Heart left ventricle (tissue), 16 donors: Measurements from ENCODE around the gene ZNF106. TPM values are rescaled to one million over a fixed set of nuclear protein-coding genes. Genes with fewer than 3 reads are reported as not detected.

Source experiments
- ATAC-seq, 4 donors: fragments of 200-7000 bp; cut with Tn5 transposase; one replicate each; pipeline ENCODE4 v1.9.1; 2020 to 2022; ENCODE audit warnings: moderate library complexity in 4 of 4, mild to moderate bottlenecking in 3 of 4, moderate number of reproducible peaks in 1 of 4
- DNase-seq, 5 donors: peaks; one replicate each; pipeline ENCODE4 v3.0.0-alpha.2; 2020
- H3K27ac ChIP-seq, 12 donors: fragments of 200-600 bp; sonication (generic) in 4 of 12; one replicate each; pipeline versions ENCODE4 v1.5.0 to v1.8.0; 2016 to 2022; ENCODE audit warnings: mild to moderate bottlenecking in 2 of 12
- H3K27me3 ChIP-seq, 9 donors: fragments of 200-600 bp; sonication (generic) in 2 of 9; one replicate each; pipeline versions ENCODE4 v1.5.1 to v1.8.0; 2016 to 2022; ENCODE audit warnings: mild to moderate bottlenecking in 3 of 9
- H3K36me3 ChIP-seq, 9 donors: fragments of 200-600 bp; sonication (generic) in 2 of 9; one replicate each; pipeline versions ENCODE4 v1.5.0 to v1.8.0; 2018 to 2022; ENCODE audit warnings: mild to moderate bottlenecking in 2 of 9
- H3K4me1 ChIP-seq, 12 donors: fragments of 200-600 bp; sonication (generic) in 4 of 12; one replicate each; pipeline versions ENCODE4 v1.5.0 to v1.8.0; 2016 to 2022; ENCODE audit warnings: mild to moderate bottlenecking in 3 of 12
- H3K4me3 ChIP-seq, 12 donors: fragments of 200-600 bp; sonication (generic) in 4 of 12; one replicate each; pipeline versions ENCODE4 v1.5.0 to v1.8.0; 2017 to 2022; ENCODE audit warnings: mild to moderate bottlenecking in 9 of 12, moderate library complexity in 4 of 12
- H3K9me3 ChIP-seq, 12 donors: fragments of 200-600 bp; sonication (generic) in 4 of 12; one replicate each; pipeline versions ENCODE4 v1.5.0 to v1.8.0; 2016 to 2022; ENCODE audit warnings: mild to moderate bottlenecking in 1 of 12
- POLR2A ChIP-seq, 2 donors: fragments of 450-650 bp; IDR thresholded peaks; one replicate each; pipeline ENCODE4 v1.6.1; 2017; ENCODE audit warnings: antibody characterized with exemption in 2 of 2, mild to moderate bottlenecking in 2 of 2, moderate library complexity in 2 of 2
- WGBS, 4 donors: extraction: QIAGEN DNeasy Blood & Tissue Kit in 2 of 4; methylation state at CpG; one replicate each; pipeline versions ENCODE4 v1.1.5 to v1.1.7; 2013 to 2018; 5-methylcytosine and 5-hydroxymethylcytosine counted together
- intact Hi-C, 10 donors: fragments of 100-400 bp; cut with DNase I; formaldehyde crosslinking; loops; one replicate each; pipeline versions ENCODE4 v1.11.1 to v1.14.2; 2022
- polyA plus RNA-seq, 2 donors: library from polyadenylated mRNA; stranded (reverse); fragments of 200-250 nt; gene quantifications; one replicate each; pipeline ENCODE4 v1.2.3, GENCODE V29; 2013
- total RNA-seq, 9 donors: library from RNA; depleted of rRNA in 2 of 9; stranded (reverse); fragments of >200 nt in 2 of 9; fragmentation: NEBNext Ultra II Directional in 3 of 9; extraction: Animal tissue kit (Norgen Biotek cat#: 25700) in 3 of 9; gene quantifications; one replicate each; pipeline versions ENCODE4 v1.1.0 to v1.2.4, GENCODE V29; 2016 to 2023
- TF ChIP-seq, protein P1 (sequence below), 12 donors: fragments of 200-600 bp; sonication (generic) in 4 of 12; IDR thresholded peaks; one replicate each; pipeline versions ENCODE4 v1.5.0 to v1.8.0; 2018 to 2022; ENCODE audit warnings: antibody characterized with exemption in 12 of 12, mild to moderate bottlenecking in 5 of 12
- donor health status: ischemic (EF 13 %, LVEDD 7.1; RV severe dilation, severe dysfunction).
- donor health status: healthy with polysubstance abuse.
- donor health status: DM: no; HTN: yes; CAD: no.
- donor health status: DM: no; HTN: no; CAD: no.
- donor health status: ischemic (EF 25% LVEDD 6.9; RV normal size, moderate dysfunction).
- donor health status: ischemic (EF 25% LVEDD 5.7; RV mildly dilated, moderate dysfunction).
- donor health status: healthy.
- donor health status: DM: yes; HTN: yes; CAD: no.
- donor health status: ischemic (EF 35%, LVEDD 5.7; RV mildly dilated, moderate dysfunction).
- donor health status: nonischemic (EF 11% LVEDD 7.7; RV severe dilation, severe dysfunction).
- donor health status: DM: yes; HTN: yes; CAD: no.
- donor health status: PGD.
- donor health status: ischemic (EF 29% LVEDD 5.4; RV normal size, mild dysfunction).
- donor health status: nonischemic (EF 23%, LVEDD 6.1; RV moderate dilation, normal function).

Gene ZNF106
- total and polyA plus RNA-seq, 11 donors = 135 to 999 (median 705) TPM

DNA sequence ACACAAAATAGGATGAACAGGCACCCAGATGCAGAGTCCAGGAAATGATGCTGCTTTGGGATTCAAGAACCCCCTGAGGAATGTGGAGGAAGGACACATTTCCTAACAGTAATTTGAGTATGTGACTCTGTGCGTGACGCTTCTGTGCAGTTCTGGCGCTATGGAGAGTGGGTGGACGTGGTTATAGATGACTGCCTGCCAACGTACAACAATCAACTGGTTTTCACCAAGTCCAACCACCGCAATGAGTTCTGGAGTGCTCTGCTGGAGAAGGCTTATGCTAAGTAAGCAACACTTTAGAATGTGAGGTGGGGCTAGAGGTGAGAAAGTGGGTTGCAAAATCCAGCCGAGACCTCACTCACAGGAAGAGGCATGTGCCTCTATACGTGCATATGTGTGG, 103.3 kb downstream of the ZNF106 start:
- intact Hi-C loops = loop anchor here in 1 of 10 donors (10.0 kb wide), 1 partner anchor 113 kb away; the partner anchor contains the start of genes GANC and TMEM87A
- no peak for TF ChIP-seq POLR2A (IDR thresholded peaks at IDR 0.05)
- TF ChIP-seq, protein P1, sequence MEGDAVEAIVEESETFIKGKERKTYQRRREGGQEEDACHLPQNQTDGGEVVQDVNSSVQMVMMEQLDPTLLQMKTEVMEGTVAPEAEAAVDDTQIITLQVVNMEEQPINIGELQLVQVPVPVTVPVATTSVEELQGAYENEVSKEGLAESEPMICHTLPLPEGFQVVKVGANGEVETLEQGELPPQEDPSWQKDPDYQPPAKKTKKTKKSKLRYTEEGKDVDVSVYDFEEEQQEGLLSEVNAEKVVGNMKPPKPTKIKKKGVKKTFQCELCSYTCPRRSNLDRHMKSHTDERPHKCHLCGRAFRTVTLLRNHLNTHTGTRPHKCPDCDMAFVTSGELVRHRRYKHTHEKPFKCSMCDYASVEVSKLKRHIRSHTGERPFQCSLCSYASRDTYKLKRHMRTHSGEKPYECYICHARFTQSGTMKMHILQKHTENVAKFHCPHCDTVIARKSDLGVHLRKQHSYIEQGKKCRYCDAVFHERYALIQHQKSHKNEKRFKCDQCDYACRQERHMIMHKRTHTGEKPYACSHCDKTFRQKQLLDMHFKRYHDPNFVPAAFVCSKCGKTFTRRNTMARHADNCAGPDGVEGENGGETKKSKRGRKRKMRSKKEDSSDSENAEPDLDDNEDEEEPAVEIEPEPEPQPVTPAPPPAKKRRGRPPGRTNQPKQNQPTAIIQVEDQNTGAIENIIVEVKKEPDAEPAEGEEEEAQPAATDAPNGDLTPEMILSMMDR (IDR thresholded peaks at IDR 0.05) = no peak
- Histone ChIP-seq H3K27me3 (no peaks in the 10 kb centered on the region), H3K9me3 (no peaks in the 10 kb centered on the region), H3K4me1 (peaks cover 0 to 32% (median 11%) of the 10 kb centered on the region in 12 donors), H3K36me3 (peaks cover 0 to 16% (median 6%) of the 10 kb centered on the region in 9 donors), H3K27ac (peak overlapping the region in 7 of 12 donors; percentile 10 to 69 (median 47)), H3K4me3 (no peak overlapping the region)
- ATAC-seq = peak in 2 of 4 donors; percentile 43 to 61
- WGBS, 4 donors = 67 to 74% (median 69%) methylated on average over 8 of the region's 8 CpGs
- no peak for DNase-seq

DNA sequence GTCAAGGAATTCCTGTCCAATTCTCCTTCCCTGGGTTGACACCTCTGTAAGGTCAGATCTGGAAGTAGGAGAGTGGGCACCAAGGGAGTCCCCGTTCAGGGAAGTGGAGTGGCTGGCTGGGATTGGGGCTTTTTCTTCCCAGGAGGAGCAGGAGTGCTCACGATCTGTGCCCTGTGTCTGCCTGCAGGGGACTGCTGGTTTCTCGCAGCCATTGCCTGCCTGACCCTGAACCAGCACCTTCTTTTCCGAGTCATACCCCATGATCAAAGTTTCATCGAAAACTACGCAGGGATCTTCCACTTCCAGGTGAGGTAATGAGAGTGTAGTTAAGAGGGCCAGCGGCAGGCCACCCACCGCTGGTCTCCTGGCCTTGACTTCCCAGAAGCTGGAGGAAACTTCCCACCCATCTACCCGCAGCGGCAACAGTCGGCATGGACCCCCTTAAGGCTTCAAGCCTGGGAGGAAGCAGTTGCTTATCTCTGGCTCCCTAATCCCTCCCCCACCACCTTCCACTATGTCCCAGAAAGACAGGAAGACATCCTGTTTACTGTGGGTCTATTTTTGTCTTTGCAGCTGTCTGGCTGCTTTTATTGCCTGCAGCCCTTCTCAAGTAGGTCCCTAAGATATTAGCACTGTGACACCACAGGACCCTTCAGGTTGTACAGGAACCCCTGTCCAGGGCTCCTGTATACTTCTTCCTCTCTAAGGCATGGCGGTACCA, 104.8 kb downstream of the ZNF106 start:
- DNase-seq (peak in 1 of 5 donors; percentile 32), ATAC-seq (peak in 2 of 4 donors; percentile 47 to 77)
- intact Hi-C loops = loop anchor here in 1 of 10 donors (10.0 kb wide), 1 partner anchor 111 kb away; the partner anchor contains the start of genes GANC and TMEM87A
- H3K9me3 ChIP-seq = no peaks in the 10 kb centered on the region
- TF ChIP-seq, protein P1 (IDR thresholded peaks at IDR 0.05) = no peak
- TF ChIP-seq POLR2A (IDR thresholded peaks at IDR 0.05) = no peak
- WGBS, 4 donors = 62 to 74% (median 66%) methylated on average over 12 of the region's 12 CpGs
- H3K4me3 ChIP-seq = no peak overlapping the region
- peaks cover 0 to 32% (median 11%) of the 10 kb centered on the region in 12 donors for H3K4me1 ChIP-seq
- H3K27me3 ChIP-seq = no peaks in the 10 kb centered on the region
- H3K36me3 ChIP-seq = peaks cover 0 to 16% (median 6%) of the 10 kb centered on the region in 9 donors
- peak overlapping the region in 7 of 12 donors; percentile 15 to 69 (median 50) for H3K27ac ChIP-seq

DNA sequence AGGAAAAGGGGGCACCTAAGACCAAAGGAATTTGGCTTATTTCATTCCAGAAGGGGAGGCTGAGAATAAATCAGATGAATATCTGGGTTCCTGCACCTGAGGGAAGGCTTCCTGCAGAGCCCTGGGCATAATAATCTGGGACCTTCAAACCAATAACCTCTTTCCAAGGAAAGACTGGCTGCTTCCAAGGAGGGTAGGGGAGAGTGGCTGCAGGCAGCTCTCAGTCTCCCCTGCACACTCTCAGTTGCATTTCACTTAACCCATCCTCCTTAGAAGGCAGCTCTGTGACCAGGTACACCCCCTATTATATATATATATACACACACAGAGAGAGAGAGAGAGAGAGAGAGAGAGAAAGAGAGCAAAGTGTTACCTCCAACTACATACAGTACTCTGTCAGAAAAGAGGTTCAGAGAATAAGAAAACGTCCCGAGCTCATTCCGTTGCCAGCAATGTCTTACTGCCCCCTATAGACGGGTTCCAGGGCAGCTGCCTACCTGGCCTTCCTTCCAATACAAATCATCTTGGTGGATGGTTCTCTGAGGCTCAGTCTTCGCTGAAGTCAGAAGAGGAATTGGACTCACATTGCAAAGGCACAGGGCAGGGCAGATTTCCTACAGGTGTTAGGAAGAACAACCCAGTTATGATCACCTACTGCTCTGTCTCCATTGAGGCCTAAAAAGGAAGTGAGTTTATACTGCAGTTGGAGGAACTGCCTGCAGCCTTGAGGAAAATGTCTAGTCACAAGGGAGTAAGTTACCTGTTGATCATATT, 105.5 kb downstream of the ZNF106 start:
- Histone ChIP-seq H3K4me1 (peaks cover 0 to 32% (median 11%) of the 10 kb centered on the region in 12 donors), H3K4me3 (no peak overlapping the region), H3K27me3 (no peaks in the 10 kb centered on the region), H3K36me3 (peaks cover 0 to 16% (median 6%) of the 10 kb centered on the region in 9 donors), H3K9me3 (no peaks in the 10 kb centered on the region), H3K27ac (peak overlapping the region in 5 of 12 donors; percentile 47 to 69 (median 55))
- no peak for DNase-seq
- peak in 3 of 4 donors; percentile 64 to 73 (median 64) for ATAC-seq
- 19 to 30% (median 27%) methylated on average over 5 of the region's 5 CpGs for whole genome bisulfite sequencing, 4 donors
- intact Hi-C loops = loop anchor here in 1 of 10 donors (10.0 kb wide), 1 partner anchor 111 kb away; the partner anchor contains the start of genes GANC and TMEM87A
- TF ChIP-seq, protein P1 (IDR thresholded peaks at IDR 0.05) = peak; percentile 26 to 64 (median 48)
- no peak for TF ChIP-seq POLR2A (IDR thresholded peaks at IDR 0.05)
